ENCODE data around the gene MMP21.

MMP21 gene

GRCh38 chr10:125765835-125766234, 9.8 kb downstream of the MMP21 start:
- DNase-seq (ENCODE audit: low spot score) = no peak

GRCh38 chr10:125762692-125763648, 12.7 kb downstream of the MMP21 start:
- no peak for DNase-seq (ENCODE audit: low spot score)

- no peak for DNase-seq (ENCODE audit: low spot score)
Measured at GRCh38 chr10:125761961-125762360, 13.7 kb downstream of the MMP21 start.

- no peak for DNase-seq (ENCODE audit: low spot score)
Measured at GRCh38 chr10:125757742-125758141, 17.9 kb downstream of the MMP21 start.

GRCh38 chr10:125756853-125757487, 18.7 kb downstream of the MMP21 start:
- DNase-seq (ENCODE audit: low spot score) = no peak

GRCh38 chr10:125756196-125756595, 19.4 kb downstream of the MMP21 start:
- DNase-seq (ENCODE audit: low spot score) = no peak

GRCh38 chr10:125747417-125747816, 28.2 kb downstream of the MMP21 start:
- no peak for DNase-seq (ENCODE audit: low spot score)

GRCh38 chr10:125744909-125745308, 30.7 kb downstream of the MMP21 start:
- DNase-seq (ENCODE audit: low spot score) = no peak

DNA sequence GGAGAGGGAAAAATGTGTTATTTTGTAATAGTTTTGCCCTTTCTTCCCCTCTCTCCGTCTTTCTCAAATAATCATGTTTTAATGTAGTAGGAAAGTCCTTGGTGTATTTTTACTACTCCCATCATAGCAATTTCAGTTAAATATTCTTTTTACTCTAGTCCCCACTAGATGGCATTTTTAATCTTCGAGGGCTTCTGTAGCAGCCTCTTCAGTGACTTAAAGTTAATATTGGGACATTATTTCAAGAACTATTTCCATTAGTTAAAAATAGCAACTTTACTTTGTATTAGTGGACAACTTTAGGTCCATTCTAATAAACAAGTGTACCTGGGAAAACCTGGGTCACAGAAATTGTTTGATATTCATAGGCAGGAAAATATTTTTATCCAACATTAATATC, 33.2 kb downstream of the MMP21 start:
- no peak for DNase-seq (ENCODE audit: low spot score)

DNA sequence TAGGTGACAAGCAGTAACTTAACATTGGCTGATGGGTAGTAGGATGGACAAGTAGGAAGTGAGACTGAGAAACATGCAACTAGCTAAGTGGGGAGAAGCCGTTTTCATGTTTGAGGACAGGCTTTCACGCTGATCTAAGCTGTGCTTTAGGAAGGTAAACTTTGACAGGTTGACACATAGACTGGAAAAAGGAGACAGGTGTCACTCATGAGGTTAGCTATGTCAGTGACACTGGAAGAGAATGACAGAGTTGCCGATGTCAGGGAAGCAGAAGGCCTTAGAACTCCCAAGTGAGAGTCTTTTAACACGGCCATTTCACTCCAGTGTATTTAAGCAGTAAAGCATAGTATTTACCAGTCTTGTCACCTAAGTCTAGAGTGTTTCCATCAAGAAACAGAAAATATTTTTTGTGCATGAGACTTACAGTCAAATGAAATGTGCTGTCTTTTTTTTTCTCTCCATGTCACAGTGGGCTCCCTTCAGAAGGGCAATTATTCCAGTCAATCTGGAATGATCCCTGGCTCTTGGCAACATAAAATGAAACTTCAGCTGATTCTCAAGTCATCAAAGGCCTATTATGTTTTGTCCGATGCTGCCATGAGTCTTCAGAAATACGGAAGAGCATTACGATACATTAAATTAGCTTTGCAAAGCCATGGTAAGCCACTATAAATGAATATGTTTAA, 35.5 kb downstream of the MMP21 start:
- no peak for DNase-seq (ENCODE audit: low spot score)

DNA sequence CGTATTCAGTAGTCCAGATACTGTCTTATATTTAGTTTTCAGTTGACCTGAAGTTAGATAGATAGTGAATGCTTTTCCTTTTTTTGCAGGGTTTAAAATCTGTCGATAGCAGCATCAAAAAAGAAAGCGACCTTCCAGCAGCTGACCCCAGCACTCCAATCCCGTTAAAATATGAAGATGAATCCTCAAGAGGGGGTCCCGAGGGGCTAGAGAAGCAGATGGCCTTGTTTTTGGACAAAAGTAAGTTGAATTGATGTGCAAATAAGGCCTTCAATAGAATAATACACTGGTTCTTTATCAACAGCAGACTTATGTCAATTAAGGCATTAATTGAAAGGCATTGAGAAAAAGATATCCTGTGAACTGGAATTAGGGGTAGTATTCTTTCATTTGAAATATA, 37.4 kb downstream of the MMP21 start:
- no peak for DNase-seq (ENCODE audit: low spot score)

GRCh38 chr10:125734823-125735222, 40.8 kb downstream of the MMP21 start:
- DNase-seq (ENCODE audit: low spot score) = no peak

- no peak for DNase-seq (ENCODE audit: low spot score)
Measured at GRCh38 chr10:125734148-125734547, 41.5 kb downstream of the MMP21 start.

- DNase-seq (ENCODE audit: low spot score) = no peak
Measured at GRCh38 chr10:125727436-125727835, 48.2 kb downstream of the MMP21 start.

DNA sequence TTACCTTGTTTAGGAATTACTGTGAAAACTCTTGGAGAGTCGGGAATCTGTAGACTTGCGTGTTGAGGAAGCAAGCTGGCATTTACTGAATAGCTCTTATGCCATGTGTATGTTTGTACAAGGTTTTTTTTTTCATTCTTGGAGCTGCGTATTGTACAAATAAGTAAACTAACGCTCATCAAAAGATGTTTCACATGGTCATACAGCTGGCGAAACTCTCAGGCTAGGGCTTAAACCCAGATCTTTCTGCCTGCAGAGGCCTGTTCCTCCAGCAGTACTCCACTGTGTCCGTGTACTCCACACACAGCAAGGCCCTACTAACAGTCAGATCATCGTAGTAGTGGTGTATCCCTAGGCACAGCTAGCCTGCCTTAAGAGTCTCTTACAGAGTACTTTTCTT, 48.7 kb downstream of the MMP21 start:
- no peak for DNase-seq (ENCODE audit: low spot score)

DNA sequence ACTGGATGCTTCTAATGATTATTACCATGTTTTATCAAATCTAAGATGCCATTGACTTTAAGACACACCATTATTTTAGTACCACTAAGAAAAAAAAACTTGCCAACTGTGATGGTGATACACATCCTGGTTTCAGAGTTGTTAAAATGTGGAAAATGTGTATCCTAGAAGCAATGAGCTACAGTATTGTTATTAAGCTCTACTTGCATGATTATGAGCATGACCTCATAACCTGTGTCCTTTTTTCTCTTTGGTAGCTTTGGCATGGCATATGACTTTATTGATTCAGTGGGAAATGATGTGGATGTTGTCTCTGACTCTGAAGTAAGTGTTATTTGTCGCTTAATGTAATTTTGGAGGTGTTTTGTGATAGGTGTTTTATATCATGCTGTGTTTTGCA, 52.8 kb downstream of the MMP21 start:
- no peak for DNase-seq (ENCODE audit: low spot score)

DNA sequence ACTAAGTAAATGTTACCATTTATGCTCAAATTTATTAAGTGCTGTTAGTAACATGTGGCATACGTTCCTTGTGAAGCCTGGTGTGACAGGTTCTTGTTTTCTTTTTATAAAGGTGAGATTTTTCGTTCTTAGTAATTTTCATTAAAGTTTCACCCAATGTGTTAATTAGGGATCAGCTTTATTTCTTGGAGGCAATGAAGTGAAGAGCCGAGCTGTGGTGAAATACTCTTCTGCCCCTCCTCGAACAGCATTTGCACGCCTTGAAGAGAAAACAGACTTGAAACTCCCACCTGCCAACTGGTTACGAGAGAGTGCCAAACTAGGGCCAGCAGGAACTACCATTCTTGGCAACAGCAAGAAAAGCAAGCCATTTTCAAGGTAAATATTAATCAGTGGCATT, 54.6 kb downstream of the MMP21 start:
- no peak for DNase-seq (ENCODE audit: low spot score)

- DNase-seq (ENCODE audit: low spot score) = no peak
Measured at GRCh38 chr10:125720002-125720382, 55.6 kb downstream of the MMP21 start.

- DNase-seq (ENCODE audit: low spot score) = peak; percentile 99
Measured at GRCh38 chr10:125719173-125720001, 56.2 kb downstream of the MMP21 start, which contains the start of gene EDRF1. EDRF1 (plus strand) TSS chr10:125719709; CDS start chr10:125719808, 99 bp downstream.

Data from SK-N-DZ (cell line).